IPS-18c (cell line): Measurements from ENCODE around the gene TNNT2.

ENCODE experiments used
- H3K4me3 ChIP-seq: 2 replicates; pipeline ENCODE4 v1.7.0; 2013; ENCODE audit warnings: low read depth, mild to moderate bottlenecking, low read length, moderate library complexity; ENCODE audit not compliant: insufficient read depth
- H3K9me3 ChIP-seq: one replicate; pipeline ENCODE4 v1.6.1; 2013; ENCODE audit warnings: mild to moderate bottlenecking, low read length, moderate library complexity; ENCODE audit not compliant: control insufficient read depth, insufficient read depth

Gene TNNT2

DNA sequence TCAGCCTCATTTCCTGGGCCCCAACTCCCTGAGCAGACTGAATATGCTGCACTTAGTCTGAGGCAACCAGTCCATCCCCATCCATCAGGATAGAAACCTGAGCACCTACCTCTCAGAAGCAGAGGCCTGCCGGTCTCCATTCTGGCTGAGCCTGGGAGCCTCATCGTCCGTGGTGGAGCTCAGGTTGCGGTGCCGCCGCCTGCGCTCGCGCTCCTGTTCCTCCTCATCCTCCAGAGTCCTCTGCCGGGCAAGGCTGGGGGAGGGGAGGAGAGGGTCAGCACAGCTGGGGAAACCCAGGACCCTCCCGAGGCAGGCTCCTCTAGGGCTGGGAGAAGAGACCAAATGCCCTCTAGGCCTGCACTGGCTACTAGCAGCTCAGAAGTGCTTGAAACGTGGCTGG is 11.6 kb upstream of the TNNT2 start:
- Histone ChIP-seq H3K4me3 (no peak overlapping the region), H3K9me3 (no peaks in the 10 kb centered on the region)

DNA sequence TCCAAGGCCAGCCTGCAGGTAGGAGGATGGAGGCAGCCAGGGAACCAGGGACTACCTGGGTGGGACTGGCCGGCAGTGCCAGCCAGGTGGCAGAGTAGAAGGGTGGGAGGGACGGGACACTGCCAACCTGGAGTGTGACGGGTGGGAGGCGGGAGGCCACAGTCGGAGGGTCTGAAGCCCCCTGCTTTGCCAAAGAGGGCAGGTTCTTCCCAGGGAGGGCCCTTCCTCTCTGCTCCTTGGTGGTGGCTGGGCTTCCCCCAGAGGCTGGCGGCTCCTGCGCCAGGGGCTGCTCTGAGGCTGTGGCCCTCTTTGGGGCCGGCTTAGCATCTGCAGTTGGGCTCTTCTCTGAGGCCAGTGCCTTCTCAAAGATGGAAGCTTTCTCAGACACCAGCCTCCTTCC is 8.7 kb upstream of the TNNT2 start:
- H3K9me3 ChIP-seq, result no peaks in the 10 kb centered on the region
- H3K4me3 ChIP-seq, result no peak overlapping the region

DNA sequence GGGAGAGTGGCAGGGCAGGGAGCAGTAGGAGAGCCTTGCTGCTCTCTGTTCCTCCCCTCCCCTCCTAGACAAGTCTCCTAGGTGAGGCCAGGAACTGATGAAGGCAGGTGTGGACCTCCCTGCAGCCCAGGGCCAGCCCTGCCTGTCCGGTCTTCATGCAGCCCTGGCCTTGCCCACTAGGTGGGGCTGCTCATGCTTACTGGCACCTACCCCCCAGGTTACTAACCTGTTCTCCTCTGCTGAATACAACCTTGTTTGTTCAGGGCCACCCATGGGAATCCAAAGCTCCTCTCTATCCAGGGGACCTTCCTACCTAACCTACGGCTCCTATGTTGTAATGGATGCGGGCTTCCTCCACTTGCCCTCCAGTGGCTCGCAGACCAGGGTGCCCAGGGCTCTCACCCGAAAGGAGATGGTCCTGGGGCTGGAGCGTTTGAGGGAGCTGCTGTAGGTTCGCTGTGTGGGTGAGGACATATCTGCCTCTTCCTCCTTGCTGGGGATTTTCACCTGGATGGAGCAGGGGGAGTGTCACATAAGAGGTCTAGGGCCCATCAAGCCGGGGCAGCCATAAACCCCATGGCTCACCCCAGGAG is 7.9 kb upstream of the TNNT2 start:
- Histone ChIP-seq H3K4me3 (no peak overlapping the region), H3K9me3 (no peaks in the 10 kb centered on the region)

DNA sequence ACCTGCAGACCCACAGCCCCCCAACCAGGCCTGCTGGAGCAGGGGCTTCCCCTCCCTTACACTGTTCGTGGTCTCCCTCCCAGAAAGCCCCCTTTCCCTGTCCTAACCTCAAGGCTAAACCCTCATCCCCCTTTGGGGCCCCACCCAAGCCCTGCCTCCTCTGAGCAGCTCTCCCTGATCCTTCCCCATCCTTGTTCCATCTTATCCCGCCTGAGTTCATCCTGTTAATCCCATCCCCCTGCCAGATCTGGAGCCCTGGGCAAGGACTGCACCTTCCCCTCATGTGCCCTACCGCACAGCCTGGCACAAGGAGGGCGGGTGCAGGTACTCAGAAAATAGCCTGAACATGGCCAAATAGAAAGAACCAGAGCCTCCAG is 6.9 kb upstream of the TNNT2 start:
- Histone ChIP-seq H3K4me3 (no peak overlapping the region), H3K9me3 (no peaks in the 10 kb centered on the region)

DNA sequence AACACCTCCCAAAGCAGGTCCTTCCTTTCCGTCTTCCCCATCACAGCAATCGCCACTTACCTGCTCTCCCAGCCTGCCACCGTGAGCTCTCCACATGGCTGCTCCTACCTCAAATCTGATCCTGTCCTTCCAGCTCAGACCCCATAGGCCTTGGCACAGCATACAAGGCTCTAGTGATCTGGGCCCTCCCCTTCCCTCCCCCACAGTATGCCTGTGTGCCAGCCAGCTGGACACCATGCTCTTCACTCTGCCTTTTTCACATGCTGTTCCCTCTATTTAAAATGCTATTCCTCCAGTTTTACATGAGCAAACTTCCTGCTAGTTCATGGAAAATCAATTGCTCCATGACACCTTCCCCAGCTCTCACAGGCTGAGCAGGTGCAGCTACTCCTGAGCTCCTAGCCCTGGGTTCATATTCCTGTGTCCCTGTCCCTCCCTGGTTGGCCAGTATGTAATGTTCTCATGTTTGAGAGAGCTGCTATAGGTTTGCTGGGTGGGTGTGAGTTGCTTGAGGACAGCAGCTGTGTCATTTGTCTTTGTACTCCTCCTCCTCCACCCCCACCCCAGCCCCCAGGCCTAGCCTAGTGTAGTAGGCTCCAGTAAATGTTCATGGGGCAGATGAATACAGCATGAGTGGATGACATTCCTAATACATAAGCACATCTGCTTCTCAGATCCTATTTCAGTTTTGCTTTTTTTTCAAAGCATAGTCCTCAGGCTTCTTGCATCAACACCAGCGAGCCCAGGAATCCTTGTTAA is 6.3 kb upstream of the TNNT2 start:
- Histone ChIP-seq H3K9me3 (no peaks in the 10 kb centered on the region), H3K4me3 (no peak overlapping the region)

DNA sequence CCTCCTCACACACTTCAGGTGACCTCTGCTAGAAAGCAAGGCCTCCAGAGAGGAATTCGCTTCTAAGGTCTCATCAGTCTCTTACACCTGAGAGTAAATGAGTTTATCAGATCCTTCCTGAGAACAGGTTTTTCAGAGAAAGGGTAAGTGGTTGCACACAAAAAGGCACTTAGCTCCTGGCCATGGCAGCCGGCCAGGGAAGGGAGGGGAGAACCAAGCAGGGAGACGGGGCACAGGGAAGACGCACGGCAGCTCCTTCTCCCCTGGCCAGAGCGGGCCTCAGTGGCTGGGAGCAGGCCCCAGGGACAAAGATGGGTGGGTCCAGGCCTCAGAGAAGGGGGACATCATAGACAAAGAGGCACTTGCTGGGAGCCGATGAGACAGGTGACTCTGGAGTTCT is 3.6 kb upstream of the TNNT2 start:
- Histone ChIP-seq H3K9me3 (no peaks in the 10 kb centered on the region), H3K4me3 (no peak overlapping the region)

DNA sequence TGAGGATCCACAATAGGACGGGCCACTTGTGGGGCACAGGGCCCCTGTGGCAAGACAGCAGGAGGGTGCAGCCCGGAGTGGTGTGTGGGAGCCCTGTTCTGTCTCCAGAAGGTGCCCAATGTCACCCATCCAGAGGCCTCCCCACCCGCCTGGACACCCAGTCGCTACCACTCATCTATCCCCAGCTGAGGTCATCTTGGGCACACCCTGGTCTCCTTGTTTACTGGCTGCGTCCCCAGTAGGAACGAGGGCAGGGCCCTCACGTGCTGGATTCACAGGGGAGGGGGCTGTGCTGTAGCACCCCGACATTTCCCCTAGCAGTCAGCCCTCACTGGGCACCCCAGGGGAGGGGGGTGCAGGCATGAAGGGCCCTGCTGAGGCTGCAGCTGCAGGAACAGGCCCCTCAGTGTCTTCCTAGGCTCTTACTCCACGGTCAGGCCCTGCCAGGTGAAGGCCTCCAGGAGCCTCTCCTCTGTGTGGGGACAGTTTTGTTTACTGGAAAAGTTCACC is 2.3 kb upstream of the TNNT2 start:
- Histone ChIP-seq H3K9me3 (no peaks in the 10 kb centered on the region), H3K4me3 (no peak overlapping the region)

DNA sequence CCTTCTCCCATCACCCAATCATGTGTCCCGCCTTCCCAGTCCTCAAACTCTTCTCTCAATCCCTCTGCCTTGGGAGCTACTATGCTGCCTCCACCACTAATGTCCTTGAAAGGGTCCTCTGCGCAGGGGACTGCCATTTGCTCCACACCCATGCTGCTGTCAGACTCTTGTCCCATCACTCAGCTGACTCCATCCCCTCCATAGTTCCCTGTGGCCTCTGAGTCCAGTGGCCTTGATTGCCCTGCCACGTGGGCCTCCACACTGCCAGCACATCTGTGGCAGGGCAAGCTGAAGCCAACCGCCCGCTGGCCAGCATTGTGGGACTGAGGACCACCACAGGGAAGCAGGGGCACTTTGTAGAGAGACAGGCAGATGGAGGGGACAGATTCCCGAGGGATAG is 1.3 kb upstream of the TNNT2 start:
- H3K4me3 ChIP-seq, result no peak overlapping the region
- no peaks in the 10 kb centered on the region for H3K9me3 ChIP-seq

DNA sequence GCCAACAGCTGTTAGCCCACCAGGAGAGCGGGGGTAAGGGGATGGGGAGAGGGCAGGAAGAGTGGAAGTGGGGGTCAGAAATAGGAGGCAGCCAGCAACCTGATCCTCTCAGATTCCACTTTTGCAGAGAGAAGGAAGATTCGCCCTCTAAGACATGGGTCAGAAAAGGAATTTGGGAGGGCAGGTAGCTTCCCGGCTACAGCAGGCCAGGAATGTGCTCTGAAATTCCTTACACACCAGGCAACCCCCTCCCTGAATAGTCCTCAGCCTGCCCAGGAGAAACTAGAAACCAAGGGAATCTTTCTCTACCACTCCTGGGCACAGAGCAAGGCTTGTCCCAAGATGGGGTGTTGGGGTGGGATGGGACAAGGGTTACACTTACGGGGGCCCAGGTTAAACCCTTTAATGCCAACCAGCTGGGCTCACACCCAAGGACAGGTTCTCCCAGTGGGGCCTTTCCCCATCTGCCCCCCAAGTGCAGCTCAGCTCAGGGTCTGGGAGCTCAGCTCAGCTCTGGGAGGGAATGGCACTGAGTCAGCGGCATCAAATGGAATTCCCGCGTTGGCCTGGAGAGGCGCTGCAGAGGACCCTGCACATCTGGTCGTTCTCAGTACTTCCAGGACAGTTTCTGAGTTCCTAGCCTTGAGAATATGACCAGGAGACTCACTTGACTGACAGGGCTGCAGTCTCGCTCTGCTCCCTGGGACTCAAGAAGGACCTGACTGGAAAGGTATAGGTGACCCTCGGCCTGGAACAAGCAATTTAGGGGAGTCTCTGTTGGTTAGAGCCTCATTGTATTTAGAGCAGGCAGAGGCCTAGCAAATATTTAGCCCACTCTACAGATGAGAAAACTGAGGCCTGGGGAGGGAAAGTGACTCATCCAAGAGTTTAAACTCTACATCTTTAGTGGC is 761 bp downstream of the TNNT2 start:
- H3K9me3 ChIP-seq, result no peaks in the 10 kb centered on the region
- no peak overlapping the region for H3K4me3 ChIP-seq

DNA sequence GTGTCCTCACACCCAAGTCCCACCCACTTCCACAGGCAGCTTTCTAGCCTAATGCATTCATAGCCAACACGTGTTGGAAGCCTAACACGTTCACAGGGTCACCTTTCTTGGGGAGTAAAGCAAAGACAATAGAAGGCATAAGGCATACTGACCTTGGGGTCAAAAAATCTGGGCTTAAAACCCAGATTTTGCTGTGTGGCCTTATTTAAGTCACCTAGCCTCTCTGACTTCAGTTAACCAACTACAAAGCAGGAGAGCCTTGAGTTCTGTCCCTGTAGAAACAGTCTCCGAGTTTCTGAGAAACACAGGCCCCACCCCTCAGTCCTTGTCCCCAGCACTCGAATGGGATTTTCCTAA is 1.4 kb downstream of the TNNT2 start:
- Histone ChIP-seq H3K9me3 (no peaks in the 10 kb centered on the region), H3K4me3 (no peak overlapping the region)

DNA sequence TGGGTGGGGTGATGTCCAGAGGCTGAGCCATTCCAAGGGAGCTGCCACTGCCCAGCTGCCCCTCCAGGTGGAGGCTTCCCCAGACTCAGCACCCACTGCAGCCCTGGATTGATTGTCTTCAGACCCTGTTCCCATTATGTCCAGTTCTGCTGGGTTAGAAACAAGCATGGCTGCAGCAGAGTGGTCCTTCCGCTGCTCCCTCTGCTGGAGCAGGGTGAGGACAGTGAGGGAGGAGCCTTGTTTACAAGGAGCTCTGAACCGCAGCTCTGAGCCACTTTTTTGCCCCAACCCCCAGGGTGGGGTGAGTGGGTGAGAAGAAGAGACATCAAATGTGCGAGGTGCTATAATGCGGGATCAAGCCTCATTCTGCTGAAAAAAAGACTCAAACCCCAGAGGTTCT is 2.3 kb downstream of the TNNT2 start:
- H3K4me3 ChIP-seq, result no peak overlapping the region

DNA sequence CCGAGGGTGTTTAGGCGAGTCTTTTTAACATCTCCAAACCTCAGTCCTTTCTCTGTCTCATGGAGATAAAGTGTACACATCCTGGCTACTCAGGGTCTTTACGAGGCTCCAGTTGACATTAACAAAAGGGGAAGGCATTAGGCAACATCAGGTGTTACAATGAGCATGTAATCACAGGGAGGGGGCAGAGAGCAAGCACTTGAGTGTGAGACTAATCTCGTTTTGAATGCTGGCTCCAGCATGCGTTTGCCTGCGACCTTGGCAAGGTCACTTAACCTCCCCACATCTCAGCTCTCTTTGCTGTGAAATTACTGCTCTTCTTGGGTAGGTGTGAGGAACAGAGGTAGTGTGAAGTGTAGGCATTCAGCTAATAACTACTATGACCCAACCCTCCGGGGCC is 3.1 kb downstream of the TNNT2 start:
- no peaks in the 10 kb centered on the region for H3K9me3 ChIP-seq
- no peak overlapping the region for H3K4me3 ChIP-seq

More for the DNA sequence above, 2.3 kb downstream of the TNNT2 start:
- H3K9me3 ChIP-seq, result no peaks in the 10 kb centered on the region

DNA sequence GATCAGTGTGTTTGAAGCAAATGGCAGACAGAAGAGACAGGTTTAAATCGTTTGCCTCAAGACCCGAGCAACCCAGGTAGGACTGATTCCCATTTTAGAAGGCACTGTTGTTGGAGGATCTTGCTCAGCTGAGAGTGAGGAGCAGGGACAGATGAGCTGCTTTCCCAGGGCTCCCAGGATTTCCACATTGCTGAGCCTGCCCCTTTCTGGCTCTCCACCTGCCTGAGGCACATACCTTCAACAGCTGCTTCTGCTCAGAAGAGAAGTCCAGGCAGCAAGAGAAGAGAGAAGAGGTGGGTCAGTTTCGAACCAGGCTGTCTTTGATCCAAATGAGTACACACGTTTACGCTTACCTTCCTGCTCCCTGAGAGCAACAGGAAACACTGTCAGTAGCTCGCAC is 5.7 kb downstream of the TNNT2 start:
- H3K9me3 ChIP-seq, result no peaks in the 10 kb centered on the region

DNA sequence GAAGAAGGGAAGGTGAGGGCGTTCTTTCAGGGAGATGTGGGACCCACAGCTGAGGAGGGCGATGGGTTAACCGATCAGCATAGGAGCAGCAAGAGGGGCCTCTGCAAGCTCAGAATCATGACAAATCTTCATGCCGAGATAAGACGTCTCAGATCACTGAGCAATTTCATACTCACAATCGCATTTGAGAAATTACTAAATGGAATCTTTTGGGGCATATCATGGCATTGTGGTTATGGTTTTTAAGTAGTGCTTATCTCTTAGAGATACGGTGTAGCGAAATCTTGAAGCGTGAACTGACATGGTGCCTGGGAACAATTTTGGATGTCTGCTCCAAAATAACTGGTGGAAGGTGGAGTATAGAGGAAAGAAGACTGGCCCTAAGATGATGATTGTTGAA is 6.2 kb downstream of the TNNT2 start:
- Histone ChIP-seq H3K9me3 (no peaks in the 10 kb centered on the region), H3K4me3 (no peak overlapping the region)

More for the DNA sequence above, 5.7 kb downstream of the TNNT2 start:
- H3K4me3 ChIP-seq, result no peak overlapping the region

DNA sequence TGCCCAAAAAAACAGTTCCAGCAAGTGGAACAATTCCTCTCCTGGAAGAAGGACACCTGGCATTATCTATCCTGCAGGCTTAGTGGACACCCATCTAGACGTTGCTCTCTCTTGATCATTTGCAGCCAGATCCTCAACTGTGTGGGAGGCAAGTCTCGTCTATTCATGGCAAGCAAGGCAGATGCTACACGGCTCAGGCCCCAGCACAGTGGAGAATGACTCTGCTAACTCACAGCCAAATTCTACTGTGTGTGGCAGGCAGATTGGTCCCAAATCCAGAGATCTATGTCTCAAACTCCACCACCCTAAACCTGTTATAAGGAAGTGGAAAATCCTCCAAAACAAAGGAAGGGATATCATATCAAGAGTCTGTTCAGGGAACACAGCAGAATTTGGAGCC is 7.0 kb downstream of the TNNT2 start:
- no peaks in the 10 kb centered on the region for H3K9me3 ChIP-seq
- no peak overlapping the region for H3K4me3 ChIP-seq

DNA sequence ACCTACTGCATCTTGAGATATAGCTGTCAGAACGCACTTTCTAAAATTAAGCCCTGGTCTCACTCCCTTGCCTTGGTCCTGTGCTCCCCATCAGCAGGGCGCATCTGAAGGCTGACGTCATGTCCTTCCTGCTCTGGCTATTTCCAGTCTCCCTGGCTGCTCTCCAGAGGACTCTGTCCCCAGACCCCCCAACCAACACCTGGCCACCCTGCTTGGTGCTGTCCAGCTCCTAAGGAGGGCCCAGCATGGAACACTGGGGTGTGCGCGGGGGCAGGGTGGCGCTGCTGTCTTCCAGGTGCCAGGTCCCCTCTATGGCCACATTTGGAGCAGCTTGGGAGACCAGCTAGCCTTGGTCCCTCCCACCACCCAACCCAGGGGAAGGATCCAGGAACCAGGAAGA is 8.3 kb downstream of the TNNT2 start:
- H3K4me3 ChIP-seq, result no peak overlapping the region
- no peaks in the 10 kb centered on the region for H3K9me3 ChIP-seq

DNA sequence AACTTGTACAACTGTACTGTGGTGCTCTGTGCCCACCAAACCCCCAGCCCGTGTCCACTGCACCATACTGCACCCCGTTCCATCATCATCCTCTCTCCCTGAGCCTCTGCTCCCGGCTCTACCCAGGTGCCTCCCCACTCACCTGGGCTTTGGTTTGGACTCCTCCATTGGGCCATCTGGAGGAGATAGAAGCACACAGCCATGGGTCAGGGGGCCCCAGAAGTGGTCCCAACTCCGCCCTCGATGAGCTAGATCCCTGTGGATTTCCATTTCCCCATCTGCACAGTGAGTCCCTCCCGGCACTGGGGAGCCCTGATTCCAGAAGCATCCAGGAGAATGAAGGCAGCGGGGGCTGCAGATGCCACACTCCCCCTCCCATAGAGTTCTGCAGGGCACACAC is 10.8 kb downstream of the TNNT2 start:
- Histone ChIP-seq H3K9me3 (no peaks in the 10 kb centered on the region), H3K4me3 (no peak overlapping the region)

DNA sequence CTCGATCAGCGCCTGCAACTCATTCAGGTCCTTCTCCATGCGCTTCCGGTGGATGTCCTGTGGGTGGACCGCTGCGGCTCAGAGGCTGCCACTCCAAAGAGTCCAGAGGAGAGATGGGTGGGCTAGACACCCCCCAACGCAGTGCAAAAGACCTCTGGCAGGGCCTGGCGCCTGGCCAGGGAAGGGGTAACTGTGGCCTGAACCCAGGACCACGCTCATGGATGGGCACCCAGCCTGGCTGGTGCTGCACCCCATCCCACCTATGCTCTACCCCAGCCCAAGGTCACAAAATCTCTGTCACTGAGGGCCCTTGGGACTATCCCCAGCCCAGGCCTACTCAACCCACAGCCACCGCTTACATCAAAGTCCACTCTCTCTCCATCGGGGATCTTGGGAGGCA is 12.2 kb downstream of the TNNT2 start:
- no peak overlapping the region for H3K4me3 ChIP-seq
- no peaks in the 10 kb centered on the region for H3K9me3 ChIP-seq
